ENCODE results near the gene TTLL1.

TTLL1 gene

DNA sequence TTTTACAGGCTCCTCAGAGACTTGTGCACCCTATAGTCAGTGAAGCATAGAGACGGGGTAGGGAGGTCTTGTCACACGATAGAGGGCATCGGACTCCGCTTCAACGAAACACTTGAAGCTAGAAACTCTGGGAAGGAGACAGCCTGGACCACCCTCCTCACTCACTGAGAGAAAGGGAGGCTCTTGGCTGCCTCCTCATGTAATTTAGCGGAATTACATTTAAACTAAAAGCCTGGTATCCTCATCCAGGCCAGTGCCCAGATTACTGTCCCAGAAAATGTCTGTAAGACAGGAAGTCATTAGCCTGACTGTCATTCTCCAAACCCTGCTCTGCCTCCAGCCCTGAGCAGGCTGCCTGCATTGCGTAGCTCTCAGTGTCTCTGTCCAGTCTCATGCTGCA, 36.0 kb downstream of the TTLL1 start:
- Histone ChIP-seq H3K9me3 (ENCODE audit: control extremely low read depth in 1 of 5, control insufficient read depth in 4 of 5, insufficient read depth in 2 of 5, low read depth in 1 of 5, low read length in 4 of 5) (no peaks in the 10 kb centered on the region), H3K27ac (ENCODE audit: insufficient read depth in 1 of 2, low read depth in 1 of 2, low read length in 2 of 2, poor library complexity in 1 of 2, severe bottlenecking in 2 of 2) (no peak overlapping the region), H3K4me1 (ENCODE audit: control extremely low read depth in 1 of 4, control insufficient read depth in 4 of 4, insufficient read depth in 4 of 4, low read length in 3 of 4) (no peaks in the 10 kb centered on the region), H3K27me3 (replicated peaks in 2 of 5; ENCODE audit: control insufficient read depth in 4 of 5, insufficient read depth in 5 of 5, low read length in 4 of 5) (no peaks in the 10 kb centered on the region), H3K4me3 (ENCODE audit: control insufficient read depth in 1 of 7, extremely low read depth in 1 of 7, insufficient read depth in 4 of 7, low read depth in 2 of 7, low read length in 6 of 7) (no peak overlapping the region), H3K36me3 (ENCODE audit: control insufficient read depth in 4 of 4, insufficient read depth in 4 of 4, low read length in 3 of 4) (peaks cover 0 to 18% (median 4%) of the 10 kb centered on the region in 4 experiments)
- WGBS (ENCODE audit: insufficient coverage): 100% methylated on average over 5 of the region's 7 CpGs
- POLR2A ChIA-PET: no interaction called here
- DNase-seq: peak in 1 of 3 donors; percentile 12
- CTCF ChIA-PET: no interaction called here

GRCh38 chr22:43050995-43051394, 38.2 kb downstream of the TTLL1 start:
- POLR2A ChIA-PET: interaction anchor here (0.6 kb wide), 1 partner anchor 40 kb away, joined by 3 read pairs; no protein-coding TSS in a partner anchor

DNA sequence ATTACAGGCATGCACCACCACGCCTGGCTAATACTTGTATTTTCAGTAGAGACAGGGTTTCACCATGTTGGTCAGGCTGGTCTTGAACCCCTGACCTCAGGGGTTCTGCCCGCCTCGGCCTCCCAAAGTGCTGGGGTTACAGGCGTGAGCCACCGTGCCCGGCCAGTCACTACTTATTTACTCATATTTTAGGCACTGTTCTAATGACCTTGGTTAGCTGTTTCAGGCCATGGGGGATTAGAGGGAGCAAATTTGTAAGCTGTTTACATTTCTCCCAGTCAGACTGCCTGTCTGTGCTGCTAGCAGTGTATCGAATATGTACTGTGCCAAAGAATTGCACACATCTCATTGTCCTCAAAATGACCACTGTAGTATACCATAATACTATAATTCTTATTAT, 41.6 kb downstream of the TTLL1 start:
- no peak for DNase-seq
- Histone ChIP-seq H3K36me3 (ENCODE audit: control insufficient read depth in 4 of 4, insufficient read depth in 4 of 4, low read length in 3 of 4) (peaks cover 0 to 15% (median 6%) of the 10 kb centered on the region in 4 experiments), H3K4me1 (ENCODE audit: control extremely low read depth in 1 of 4, control insufficient read depth in 4 of 4, insufficient read depth in 4 of 4, low read length in 3 of 4) (peaks cover 0 to 10% (median 8%) of the 10 kb centered on the region in 4 experiments), H3K9me3 (ENCODE audit: control extremely low read depth in 1 of 5, control insufficient read depth in 4 of 5, insufficient read depth in 2 of 5, low read depth in 1 of 5, low read length in 4 of 5) (no peaks in the 10 kb centered on the region), H3K27ac (ENCODE audit: insufficient read depth in 1 of 2, low read depth in 1 of 2, low read length in 2 of 2, poor library complexity in 1 of 2, severe bottlenecking in 2 of 2) (no peak overlapping the region), H3K4me3 (ENCODE audit: control insufficient read depth in 1 of 7, extremely low read depth in 1 of 7, insufficient read depth in 4 of 7, low read depth in 2 of 7, low read length in 6 of 7) (no peak overlapping the region), H3K27me3 (replicated peaks in 2 of 5; ENCODE audit: control insufficient read depth in 4 of 5, insufficient read depth in 5 of 5, low read length in 4 of 5) (no peaks in the 10 kb centered on the region)
- ChIA-PET CTCF (no interaction called here), POLR2A (no interaction called here)
- WGBS (ENCODE audit: insufficient coverage): 100% methylated on average over 1 of the region's 7 CpGs

More at GRCh38 chr22:43050995-43051394, 38.2 kb downstream of the TTLL1 start:
- no peak for DNase-seq
- Histone ChIP-seq H3K9me3 (ENCODE audit: control extremely low read depth in 1 of 5, control insufficient read depth in 4 of 5, insufficient read depth in 2 of 5, low read depth in 1 of 5, low read length in 4 of 5) (no peaks in the 10 kb centered on the region), H3K27me3 (replicated peaks in 2 of 5; ENCODE audit: control insufficient read depth in 4 of 5, insufficient read depth in 5 of 5, low read length in 4 of 5) (no peaks in the 10 kb centered on the region), H3K36me3 (ENCODE audit: control insufficient read depth in 4 of 4, insufficient read depth in 4 of 4, low read length in 3 of 4) (peaks cover 0 to 21% (median 8%) of the 10 kb centered on the region in 4 experiments), H3K27ac (ENCODE audit: insufficient read depth in 1 of 2, low read depth in 1 of 2, low read length in 2 of 2, poor library complexity in 1 of 2, severe bottlenecking in 2 of 2) (no peak overlapping the region), H3K4me3 (ENCODE audit: control insufficient read depth in 1 of 7, extremely low read depth in 1 of 7, insufficient read depth in 4 of 7, low read depth in 2 of 7, low read length in 6 of 7) (no peak overlapping the region), H3K4me1 (ENCODE audit: control extremely low read depth in 1 of 4, control insufficient read depth in 4 of 4, insufficient read depth in 4 of 4, low read length in 3 of 4) (no peaks in the 10 kb centered on the region)
- 80% methylated on average over 2 of the region's 10 CpGs for WGBS (ENCODE audit: insufficient coverage)
- CTCF ChIA-PET: interaction anchor here (1.5 kb wide), 1 partner anchor 136 kb away, joined by 3 read pairs; no protein-coding TSS in a partner anchor

- ChIA-PET POLR2A (no interaction called here), CTCF (interaction anchor here (1.8 kb wide), 1 partner anchor 176 kb away, joined by 5 read pairs; no protein-coding TSS in a partner anchor)
- Histone ChIP-seq H3K4me3 (ENCODE audit: control insufficient read depth in 1 of 7, extremely low read depth in 1 of 7, insufficient read depth in 4 of 7, low read depth in 2 of 7, low read length in 6 of 7) (no peak overlapping the region), H3K27me3 (replicated peaks in 2 of 5; ENCODE audit: control insufficient read depth in 4 of 5, insufficient read depth in 5 of 5, low read length in 4 of 5) (no peaks in the 10 kb centered on the region), H3K36me3 (ENCODE audit: control insufficient read depth in 4 of 4, insufficient read depth in 4 of 4, low read length in 3 of 4) (peaks cover 0 to 6% (median 4%) of the 10 kb centered on the region in 4 experiments), H3K27ac (ENCODE audit: insufficient read depth in 1 of 2, low read depth in 1 of 2, low read length in 2 of 2, poor library complexity in 1 of 2, severe bottlenecking in 2 of 2) (no peak overlapping the region), H3K4me1 (ENCODE audit: control extremely low read depth in 1 of 4, control insufficient read depth in 4 of 4, insufficient read depth in 4 of 4, low read length in 3 of 4) (peaks cover 0 to 10% (median 8%) of the 10 kb centered on the region in 4 experiments), H3K9me3 (ENCODE audit: control extremely low read depth in 1 of 5, control insufficient read depth in 4 of 5, insufficient read depth in 2 of 5, low read depth in 1 of 5, low read length in 4 of 5) (no peaks in the 10 kb centered on the region)
- 97% methylated on average over 7 of the region's 10 CpGs for WGBS (ENCODE audit: insufficient coverage)
- no peak for DNase-seq
These were observed 44.9 kb downstream of the TTLL1 start for GRCh38 chr22:43044290-43044712.

DNA sequence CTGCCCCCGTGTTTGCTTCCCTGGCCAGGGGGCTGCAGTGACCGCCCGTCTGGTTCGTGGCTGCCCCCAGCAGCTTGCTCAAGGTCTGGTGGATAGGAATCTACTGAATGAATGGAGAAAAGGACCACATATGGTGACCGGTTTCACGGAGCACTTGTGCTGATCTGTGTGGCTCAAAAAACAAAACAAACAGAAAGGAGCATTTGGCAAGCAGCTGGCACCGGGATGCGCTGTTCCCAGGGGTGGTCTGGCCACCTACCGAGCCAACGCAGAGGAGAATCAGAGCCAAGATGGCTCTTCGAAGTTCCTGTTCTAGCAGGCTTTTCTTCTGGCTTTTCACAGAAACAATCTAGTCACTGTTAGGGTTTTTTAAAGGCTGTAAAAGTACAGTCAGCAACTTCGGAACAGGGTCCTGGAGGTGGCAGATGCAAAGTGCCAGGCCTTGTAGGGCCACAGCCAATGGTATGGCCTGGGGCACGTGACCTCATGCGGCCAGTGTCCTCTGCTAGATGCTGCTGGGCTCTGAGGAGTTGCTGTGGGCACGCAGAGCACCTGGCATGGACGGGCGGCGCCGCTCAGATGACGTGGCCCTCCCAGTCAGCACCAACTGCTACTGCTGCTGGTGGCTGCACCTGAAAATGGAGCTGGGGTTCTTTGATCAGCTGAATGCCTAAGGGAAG, 47.0 kb downstream of the TTLL1 start:
- Histone ChIP-seq H3K4me1 (ENCODE audit: control extremely low read depth in 1 of 4, control insufficient read depth in 4 of 4, insufficient read depth in 4 of 4, low read length in 3 of 4) (peaks cover 0 to 10% (median 8%) of the 10 kb centered on the region in 4 experiments), H3K36me3 (ENCODE audit: control insufficient read depth in 4 of 4, insufficient read depth in 4 of 4, low read length in 3 of 4) (peaks cover 0 to 8% (median 4%) of the 10 kb centered on the region in 4 experiments), H3K27ac (ENCODE audit: insufficient read depth in 1 of 2, low read depth in 1 of 2, low read length in 2 of 2, poor library complexity in 1 of 2, severe bottlenecking in 2 of 2) (no peak overlapping the region), H3K9me3 (ENCODE audit: control extremely low read depth in 1 of 5, control insufficient read depth in 4 of 5, insufficient read depth in 2 of 5, low read depth in 1 of 5, low read length in 4 of 5) (no peaks in the 10 kb centered on the region), H3K4me3 (ENCODE audit: control insufficient read depth in 1 of 7, extremely low read depth in 1 of 7, insufficient read depth in 4 of 7, low read depth in 2 of 7, low read length in 6 of 7) (no peak overlapping the region), H3K27me3 (replicated peaks in 2 of 5; ENCODE audit: control insufficient read depth in 4 of 5, insufficient read depth in 5 of 5, low read length in 4 of 5) (no peaks in the 10 kb centered on the region)
- ChIA-PET CTCF (no interaction called here), POLR2A (interaction anchor here (0.6 kb wide), 1 partner anchor 41 kb away, joined by 3 read pairs; no protein-coding TSS in a partner anchor)
- 96% methylated on average over 16 of the region's 20 CpGs for WGBS (ENCODE audit: insufficient coverage)
- DNase-seq: no peak

- Histone ChIP-seq H3K36me3 (ENCODE audit: control insufficient read depth in 4 of 4, insufficient read depth in 4 of 4, low read length in 3 of 4) (peaks cover 0 to 2% (median under 1%) of the 10 kb centered on the region in 4 experiments), H3K4me3 (ENCODE audit: control insufficient read depth in 1 of 7, extremely low read depth in 1 of 7, insufficient read depth in 4 of 7, low read depth in 2 of 7, low read length in 6 of 7) (no peak overlapping the region), H3K27me3 (replicated peaks in 2 of 5; ENCODE audit: control insufficient read depth in 4 of 5, insufficient read depth in 5 of 5, low read length in 4 of 5) (no peaks in the 10 kb centered on the region), H3K4me1 (ENCODE audit: control extremely low read depth in 1 of 4, control insufficient read depth in 4 of 4, insufficient read depth in 4 of 4, low read length in 3 of 4) (peaks cover 0 to 26% (median 16%) of the 10 kb centered on the region in 4 experiments), H3K27ac (ENCODE audit: insufficient read depth in 1 of 2, low read depth in 1 of 2, low read length in 2 of 2, poor library complexity in 1 of 2, severe bottlenecking in 2 of 2) (no peak overlapping the region), H3K9me3 (ENCODE audit: control extremely low read depth in 1 of 5, control insufficient read depth in 4 of 5, insufficient read depth in 2 of 5, low read depth in 1 of 5, low read length in 4 of 5) (no peaks in the 10 kb centered on the region)
- POLR2A ChIA-PET: interaction anchor here (0.6 kb wide), 1 partner anchor 423 kb away, joined by 3 read pairs; no protein-coding TSS in a partner anchor
- 90% methylated on average over 12 of the region's 13 CpGs for WGBS (ENCODE audit: insufficient coverage)
- no peak for DNase-seq
- CTCF ChIA-PET: interaction anchor here (0.6 to 1.3 kb wide), 3 partner anchors 18 to 76 kb away, joined by 3 read pairs; no protein-coding TSS in a partner anchor
These were observed 49.4 kb downstream of the TTLL1 start for GRCh38 chr22:43039800-43040199.

- no peaks in the 10 kb centered on the region for H3K27me3 ChIP-seq (replicated peaks in 2 of 5; ENCODE audit: control insufficient read depth in 4 of 5, insufficient read depth in 5 of 5, low read length in 4 of 5)
- POLR2A ChIA-PET: no interaction called here
These were observed 50.9 kb downstream of the TTLL1 start for GRCh38 chr22:43038325-43038724.

More at GRCh38 chr22:43038325-43038724, 50.9 kb downstream of the TTLL1 start:
- DNase-seq: no peak
- CTCF ChIA-PET: interaction anchor here (1.3 kb wide), 1 partner anchor 21 kb away, joined by 3 read pairs; no protein-coding TSS in a partner anchor
- 100% methylated on average over 13 of the region's 15 CpGs for WGBS (ENCODE audit: insufficient coverage)
- H3K4me3 ChIP-seq (ENCODE audit: control insufficient read depth in 1 of 7, extremely low read depth in 1 of 7, insufficient read depth in 4 of 7, low read depth in 2 of 7, low read length in 6 of 7): no peak overlapping the region
- H3K36me3 ChIP-seq (ENCODE audit: control insufficient read depth in 4 of 4, insufficient read depth in 4 of 4, low read length in 3 of 4): peaks cover 0 to 2% (median under 1%) of the 10 kb centered on the region in 4 experiments
- H3K4me1 ChIP-seq (ENCODE audit: control extremely low read depth in 1 of 4, control insufficient read depth in 4 of 4, insufficient read depth in 4 of 4, low read length in 3 of 4): peaks cover 0 to 18% (median 10%) of the 10 kb centered on the region in 4 experiments
- H3K27ac ChIP-seq (ENCODE audit: insufficient read depth in 1 of 2, low read depth in 1 of 2, low read length in 2 of 2, poor library complexity in 1 of 2, severe bottlenecking in 2 of 2): no peak overlapping the region
- no peaks in the 10 kb centered on the region for H3K9me3 ChIP-seq (ENCODE audit: control extremely low read depth in 1 of 5, control insufficient read depth in 4 of 5, insufficient read depth in 2 of 5, low read depth in 1 of 5, low read length in 4 of 5)
